H9 (cell line): ENCODE measurements around the gene LARGE1. TPM values are rescaled to one million over a fixed set of nuclear protein-coding genes. Genes with fewer than 3 reads are reported as not detected.

Experiments
- DNase-seq: peaks from one replicate; pipeline ENCODE4 v3.0.0-alpha.2; 2017
- H2AFZ ChIP-seq: one replicate; pipeline ENCODE4 v1.6.1; 2013; ENCODE audit warnings: mild to moderate bottlenecking, low read length, control low read depth, moderate library complexity
- H2AK5ac ChIP-seq: 2 replicates; pipeline ENCODE4 v1.6.1; 2013; ENCODE audit warnings: low read length, control low read depth, mixed read lengths; ENCODE audit not compliant: insufficient read length
- H2BK120ac ChIP-seq: one replicate; pipeline ENCODE4 v1.6.1; 2013; ENCODE audit warnings: low read depth, mild to moderate bottlenecking, low read length, control low read depth, inconsistent platforms; ENCODE audit not compliant: poor library complexity, severe bottlenecking
- H2BK12ac ChIP-seq: 2 replicates; pipeline ENCODE4 v1.6.1; 2013; ENCODE audit warnings: low read length, control low read depth, mixed read lengths, low read depth; ENCODE audit not compliant: insufficient read length
- H2BK15ac ChIP-seq: 2 replicates; pipeline ENCODE4 v1.6.1; 2013; ENCODE audit warnings: low read depth, low read length, control low read depth
- H2BK20ac ChIP-seq: one replicate; pipeline ENCODE4 v1.6.1; 2013; ENCODE audit warnings: low read depth, mild to moderate bottlenecking, low read length, control low read depth, inconsistent platforms; ENCODE audit not compliant: poor library complexity, severe bottlenecking
- H2BK5ac ChIP-seq: 2 replicates; pipeline ENCODE4 v1.6.1; 2013; ENCODE audit warnings: low read length, control low read depth, mixed read lengths; ENCODE audit not compliant: insufficient read length
- H3K14ac ChIP-seq: 2 replicates; pipeline ENCODE4 v1.6.1; 2013; ENCODE audit warnings: low read length, control low read depth; ENCODE audit not compliant: insufficient read depth
- H3K18ac ChIP-seq: 2 replicates; pipeline ENCODE4 v1.6.1; 2013; ENCODE audit warnings: low read depth, mild to moderate bottlenecking, mixed read lengths, low read length, control low read depth; ENCODE audit not compliant: insufficient read length
- H3K23ac ChIP-seq: 2 replicates; pipeline ENCODE4 v1.6.1; 2013; ENCODE audit warnings: low read length, control low read depth, mixed read lengths, low read depth; ENCODE audit not compliant: insufficient read length
- H3K23me2 ChIP-seq: 2 replicates; pipeline ENCODE4 v1.6.1; 2013; ENCODE audit warnings: low read depth, mild to moderate bottlenecking, mixed read lengths, low read length, control low read depth; ENCODE audit not compliant: insufficient read length, poor library complexity, severe bottlenecking
- H3K27ac ChIP-seq: 2 replicates; pipeline ENCODE4 v1.5.1; 2013; ENCODE audit warnings: low read length, control low read depth, mixed read lengths, low read depth; ENCODE audit not compliant: insufficient read length
- H3K27me3 ChIP-seq: 2 replicates; pipeline ENCODE4 v1.6.1; 2013; ENCODE audit warnings: low read length, control low read depth, inconsistent platforms; ENCODE audit not compliant: insufficient read depth
- H3K4ac ChIP-seq: 2 replicates; pipeline ENCODE4 v1.6.1; 2013; ENCODE audit warnings: low read depth, mild to moderate bottlenecking, control low read depth, inconsistent platforms, low read length, moderate library complexity
- H3K4me1 ChIP-seq: 2 replicates; pipeline ENCODE4 v1.6.1; 2013; ENCODE audit warnings: low read length, control low read depth, inconsistent platforms; ENCODE audit not compliant: insufficient read depth
- H3K4me2 ChIP-seq: 2 replicates; pipeline ENCODE4 v1.6.1; 2013; ENCODE audit warnings: low read length, control low read depth, mixed read lengths; ENCODE audit not compliant: insufficient read length, insufficient read depth
- H3K56ac ChIP-seq: 2 replicates; pipeline ENCODE4 v1.6.1; 2013; ENCODE audit warnings: low read depth, mild to moderate bottlenecking, mixed read lengths, low read length, control low read depth; ENCODE audit not compliant: insufficient read length
- H3K79me1 ChIP-seq: 2 replicates; pipeline ENCODE4 v1.6.1; 2013; ENCODE audit warnings: low read depth, mild to moderate bottlenecking, moderate library complexity, low read length, control low read depth, inconsistent platforms; ENCODE audit not compliant: insufficient read depth, poor library complexity, severe bottlenecking
- H3K79me2 ChIP-seq: 2 replicates; pipeline ENCODE4 v1.6.1; 2013; ENCODE audit warnings: low read length, control low read depth, inconsistent platforms; ENCODE audit not compliant: insufficient read depth
- H3K9ac ChIP-seq: 2 replicates; pipeline ENCODE4 v1.6.1; 2013; ENCODE audit warnings: low read length, control low read depth, mixed read lengths; ENCODE audit not compliant: insufficient read length; ENCODE audit errors: extremely low read depth
- H3K9me3 ChIP-seq: one replicate; pipeline ENCODE4 v1.6.1; 2013; ENCODE audit warnings: low read depth, low read length, inconsistent platforms; ENCODE audit not compliant: control insufficient read depth
- H3T11ph ChIP-seq: one replicate; pipeline ENCODE4 v1.6.1; 2013; ENCODE audit warnings: mild to moderate bottlenecking, low read length, control low read depth, inconsistent platforms
- H4K20me1 ChIP-seq: one replicate; pipeline ENCODE4 v1.6.1; 2013; ENCODE audit not compliant: control insufficient read depth, insufficient read length, insufficient read depth
- H4K5ac ChIP-seq: 2 replicates; pipeline ENCODE4 v1.6.1; 2013; ENCODE audit warnings: low read depth, mild to moderate bottlenecking, mixed read lengths, low read length, control low read depth; ENCODE audit not compliant: insufficient read length
- H4K8ac ChIP-seq: replicated peaks from 2 replicates; pipeline ENCODE4 v1.6.1; 2013; ENCODE audit warnings: low read length, control low read depth, mixed read lengths, low read depth; ENCODE audit not compliant: insufficient read length
- H4K91ac ChIP-seq: 2 replicates; pipeline ENCODE4 v1.6.1; 2013; ENCODE audit warnings: low read depth, mild to moderate bottlenecking, moderate library complexity, mixed read lengths, low read length, control low read depth; ENCODE audit not compliant: insufficient read length
- H3K27ac Mint-ChIP-seq, 3 experiments: 2 replicates in 2 of 3; 3 replicates in 1 of 3; pipeline ENCODE4 v1.8.0; 2020 to 2021; ENCODE audit warnings: mixed read lengths in 3 of 3, mild to moderate bottlenecking in 1 of 3, moderate library complexity in 1 of 3
- H3K27me3 Mint-ChIP-seq: 2 replicates; pipeline ENCODE4 v1.8.0; 2021; ENCODE audit warnings: low read depth, mild to moderate bottlenecking, moderate library complexity, mixed read lengths
- H3K36me3 Mint-ChIP-seq, 3 experiments: 2 replicates in 2 of 3; 3 replicates in 1 of 3; pipeline ENCODE4 v1.8.0; 2020 to 2021; ENCODE audit warnings: low read depth in 3 of 3, mixed read lengths in 3 of 3; ENCODE audit not compliant: insufficient read depth in 1 of 3
- H3K4me1 Mint-ChIP-seq, 2 experiments: 2 replicates each; pipeline ENCODE4 v1.8.0; 2020; ENCODE audit warnings: mixed read lengths in 2 of 2
- H3K4me3 Mint-ChIP-seq, 2 experiments: 2 replicates in 1 of 2; 3 replicates in 1 of 2; pipeline ENCODE4 v1.8.0; 2020 to 2021; ENCODE audit warnings: mild to moderate bottlenecking in 2 of 2, mixed read lengths in 2 of 2, moderate library complexity in 1 of 2
- H3K9me3 Mint-ChIP-seq, 2 experiments: 2 replicates in 1 of 2; 3 replicates in 1 of 2; pipeline ENCODE4 v1.8.0; 2020; ENCODE audit warnings: mild to moderate bottlenecking in 2 of 2, mixed read lengths in 2 of 2, moderate library complexity in 1 of 2
- WGBS: extraction: QIAGEN DNeasy Blood & Tissue Kit; methylation state at CpG from one replicate; pipeline ENCODE4 v1.1.7; 2013; ENCODE audit warnings: missing lambda C conversion rate, low lambda C conversion rate, mixed read lengths; ENCODE audit not compliant: insufficient read length; ENCODE audit errors: extremely low coverage; 5-methylcytosine and 5-hydroxymethylcytosine counted together
- total RNA-seq: library from RNA; stranded (reverse); gene quantifications from 2 replicates; pipeline ENCODE4 v1.2.1, GENCODE V29; 2021
- TF ChIP-seq, protein P1 (sequence below): fragments of 200-600 bp; sonication (generic); conservative IDR thresholded peaks from 3 replicates; pipeline ENCODE4 v1.8.0; 2021; ENCODE audit warnings: antibody characterized with exemption, mild to moderate bottlenecking

LARGE1 gene
- total RNA-seq, 1 experiment from 2014 or later, result 43.5 TPM

- no peak overlapping the region for H4K5ac ChIP-seq
- no peak overlapping the region for H4K8ac ChIP-seq
- H4K91ac ChIP-seq, result no peak overlapping the region
- Mint-ChIP-seq H3K9me3 (no peaks in the 10 kb centered on the region), H3K36me3 (peaks cover 5 to 7% (median 5%) of the 10 kb centered on the region in 3 experiments; a peak in 3 of 7 replicates), H3K4me3 (no peak overlapping the region; a peak in 1 of 5 replicates), H3K27ac (peak overlapping the region in 2 of 3 experiments; percentile 26 to 30; a peak in 5 of 7 replicates), H3K27me3 (no peaks in the 10 kb centered on the region; the same call in 1 of the 2 replicates), H3K4me1 (peaks cover 35 to 43% of the 10 kb centered on the region in 2 experiments)
- no CpG with 5 or more reads among the region's 12 CpGs for WGBS
- H2BK20ac ChIP-seq, result no peak overlapping the region
- H3K9ac ChIP-seq, result no peak overlapping the region
- no peaks in the 10 kb centered on the region for H3K23me2 ChIP-seq
- DNase-seq, result no peak
- no peaks in the 10 kb centered on the region for H3K27me3 ChIP-seq
- H3K56ac ChIP-seq, result no peak overlapping the region
- H3K4me2 ChIP-seq, result no peak overlapping the region
- H2BK120ac ChIP-seq, result no peak overlapping the region
- TF ChIP-seq, protein P1, sequence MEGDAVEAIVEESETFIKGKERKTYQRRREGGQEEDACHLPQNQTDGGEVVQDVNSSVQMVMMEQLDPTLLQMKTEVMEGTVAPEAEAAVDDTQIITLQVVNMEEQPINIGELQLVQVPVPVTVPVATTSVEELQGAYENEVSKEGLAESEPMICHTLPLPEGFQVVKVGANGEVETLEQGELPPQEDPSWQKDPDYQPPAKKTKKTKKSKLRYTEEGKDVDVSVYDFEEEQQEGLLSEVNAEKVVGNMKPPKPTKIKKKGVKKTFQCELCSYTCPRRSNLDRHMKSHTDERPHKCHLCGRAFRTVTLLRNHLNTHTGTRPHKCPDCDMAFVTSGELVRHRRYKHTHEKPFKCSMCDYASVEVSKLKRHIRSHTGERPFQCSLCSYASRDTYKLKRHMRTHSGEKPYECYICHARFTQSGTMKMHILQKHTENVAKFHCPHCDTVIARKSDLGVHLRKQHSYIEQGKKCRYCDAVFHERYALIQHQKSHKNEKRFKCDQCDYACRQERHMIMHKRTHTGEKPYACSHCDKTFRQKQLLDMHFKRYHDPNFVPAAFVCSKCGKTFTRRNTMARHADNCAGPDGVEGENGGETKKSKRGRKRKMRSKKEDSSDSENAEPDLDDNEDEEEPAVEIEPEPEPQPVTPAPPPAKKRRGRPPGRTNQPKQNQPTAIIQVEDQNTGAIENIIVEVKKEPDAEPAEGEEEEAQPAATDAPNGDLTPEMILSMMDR, result no peak
- no peak overlapping the region for H2BK12ac ChIP-seq
- peaks cover 15% of the 10 kb centered on the region for H3K79me1 ChIP-seq
- no peak overlapping the region for H2AFZ ChIP-seq
- peaks cover 47% of the 10 kb centered on the region; the same call in 1 of the 2 replicates for H3K79me2 ChIP-seq
- no peak overlapping the region for H2BK5ac ChIP-seq
- H3K4ac ChIP-seq, result no peak overlapping the region
- no peak overlapping the region for H3K27ac ChIP-seq
- peaks cover 2% of the 10 kb centered on the region for H3K4me1 ChIP-seq
- H3K9me3 ChIP-seq, result no peaks in the 10 kb centered on the region
- no peak overlapping the region for H3K18ac ChIP-seq
- H4K20me1 ChIP-seq, result no peaks in the 10 kb centered on the region
- H3T11ph ChIP-seq, result no peak overlapping the region
- H3K23ac ChIP-seq, result no peak overlapping the region
- 0 out of 2 replicates have a peak overlapping the region, but pooled peaks have one; percentile 11 for H3K14ac ChIP-seq
- no peak overlapping the region for H2BK15ac ChIP-seq
- no peak overlapping the region for H2AK5ac ChIP-seq
Observed at GRCh38 chr22:33861216-33861875, 58.9 kb downstream of the LARGE1 start.
